ENCODE results near the gene AFDN.
A peak's percentile ranks its signal among the peaks of the same experiment; 100 is the strongest.

Gene AFDN

GRCh38 chr6:167786853-167787675 lies 39.6 kb upstream of the AFDN start:
- Histone ChIP-seq H3K9ac (no peak overlapping the region), H3K4me1 (peaks cover 27% of the 10 kb centered on the region), H3K4me2 (no peak overlapping the region), H3K36me3 (no peaks in the 10 kb centered on the region), H3K27me3 (no peaks in the 10 kb centered on the region), H4K20me1 (no peaks in the 10 kb centered on the region), H3K4me3 (no peak overlapping the region), H3K27ac (no peak overlapping the region), H3K9me3 (peaks cover 5% of the 10 kb centered on the region)
- no peak for TF ChIP-seq Cebpa-rat (IDR thresholded peaks at IDR 0.05)

- 0 out of 2 replicates have a peak, but pooled peaks cover 2% of the 10 kb centered on the region for H3K36me3 ChIP-seq
- no peaks in the 10 kb centered on the region for H3K27me3 ChIP-seq
- H4K20me1 ChIP-seq, result no peaks in the 10 kb centered on the region
- no peak for TF ChIP-seq Cebpa-rat (IDR thresholded peaks at IDR 0.05)
- H3K4me2 ChIP-seq, result no peak overlapping the region
- H3K4me1 ChIP-seq, result peaks cover 30% of the 10 kb centered on the region
- H3K27ac ChIP-seq, result no peak overlapping the region
- no peak overlapping the region for H3K9ac ChIP-seq
- H3K9me3 ChIP-seq, result peaks cover 13% of the 10 kb centered on the region
- H3K4me3 ChIP-seq, result no peak overlapping the region
These were observed 38.7 kb upstream of the AFDN start for GRCh38 chr6:167787896-167788562.

GRCh38 chr6:167788563-167788903 lies 38.2 kb upstream of the AFDN start:
- TF ChIP-seq Cebpa-rat (IDR thresholded peaks at IDR 0.05), result no peak
- H3K4me2 ChIP-seq, result no peak overlapping the region
- H3K9me3 ChIP-seq, result peaks cover 17% of the 10 kb centered on the region
- H3K4me3 ChIP-seq, result no peak overlapping the region
- H3K4me1 ChIP-seq, result peaks cover 27% of the 10 kb centered on the region; the same call in 1 of the 2 replicates
- no peak overlapping the region for H3K27ac ChIP-seq
- 0 out of 2 replicates have a peak, but pooled peaks cover 7% of the 10 kb centered on the region for H3K36me3 ChIP-seq
- H3K27me3 ChIP-seq, result no peaks in the 10 kb centered on the region
- no peaks in the 10 kb centered on the region for H4K20me1 ChIP-seq
- H3K9ac ChIP-seq, result no peak overlapping the region

GRCh38 chr6:167789358-167789757 lies 37.4 kb upstream of the AFDN start:
- no peak overlapping the region for H3K4me3 ChIP-seq
- H3K4me2 ChIP-seq, result peak overlapping the region; percentile 21
- peaks cover 17% of the 10 kb centered on the region for H3K9me3 ChIP-seq
- H3K27me3 ChIP-seq, result no peaks in the 10 kb centered on the region
- peaks cover 30% of the 10 kb centered on the region for H3K4me1 ChIP-seq
- no peak overlapping the region for H3K27ac ChIP-seq
- H3K9ac ChIP-seq, result no peak overlapping the region
- H4K20me1 ChIP-seq, result no peaks in the 10 kb centered on the region
- H3K36me3 ChIP-seq, result 0 out of 2 replicates have a peak, but pooled peaks cover 7% of the 10 kb centered on the region
- no peak for TF ChIP-seq Cebpa-rat (IDR thresholded peaks at IDR 0.05)

GRCh38 chr6:167791091-167791779 lies 35.5 kb upstream of the AFDN start:
- H3K4me3 ChIP-seq, result no peak overlapping the region
- H3K36me3 ChIP-seq, result 0 out of 2 replicates have a peak, but pooled peaks cover 7% of the 10 kb centered on the region
- TF ChIP-seq Cebpa-rat (IDR thresholded peaks at IDR 0.05), result no peak
- H3K9ac ChIP-seq, result no peak overlapping the region
- no peaks in the 10 kb centered on the region for H4K20me1 ChIP-seq
- H3K9me3 ChIP-seq, result peaks cover 17% of the 10 kb centered on the region
- no peak overlapping the region for H3K27ac ChIP-seq
- no peak overlapping the region for H3K4me2 ChIP-seq
- H3K4me1 ChIP-seq, result peaks cover 48% of the 10 kb centered on the region
- H3K27me3 ChIP-seq, result no peaks in the 10 kb centered on the region

- Histone ChIP-seq H3K4me1 (peaks cover 54% of the 10 kb centered on the region), H3K9ac (no peak overlapping the region), H3K9me3 (peaks cover 17% of the 10 kb centered on the region), H3K27me3 (no peaks in the 10 kb centered on the region), H3K27ac (no peak overlapping the region), H4K20me1 (no peaks in the 10 kb centered on the region), H3K36me3 (0 out of 2 replicates have a peak, but pooled peaks cover 7% of the 10 kb centered on the region), H3K4me3 (no peak overlapping the region), H3K4me2 (no peak overlapping the region)
- TF ChIP-seq Cebpa-rat (IDR thresholded peaks at IDR 0.05), result no peak
These were observed 34.8 kb upstream of the AFDN start for GRCh38 chr6:167791780-167792478.

- Histone ChIP-seq H3K9me3 (peaks cover 17% of the 10 kb centered on the region), H3K4me3 (no peak overlapping the region), H3K4me2 (no peak overlapping the region), H3K27ac (no peak overlapping the region), H3K9ac (no peak overlapping the region), H4K20me1 (no peaks in the 10 kb centered on the region), H3K4me1 (peaks cover 69% of the 10 kb centered on the region), H3K27me3 (no peaks in the 10 kb centered on the region), H3K36me3 (0 out of 2 replicates have a peak, but pooled peaks cover 7% of the 10 kb centered on the region)
- TF ChIP-seq Cebpa-rat (IDR thresholded peaks at IDR 0.05), result no peak
These were observed 33.3 kb upstream of the AFDN start for GRCh38 chr6:167793421-167793820.

GRCh38 chr6:167794161-167795157 lies 32.3 kb upstream of the AFDN start:
- Histone ChIP-seq H3K4me2 (peak overlapping the region; percentile 97), H3K4me1 (peaks cover 74% of the 10 kb centered on the region), H3K9me3 (peaks cover 17% of the 10 kb centered on the region), H3K27me3 (no peaks in the 10 kb centered on the region), H3K27ac (peak overlapping the region; percentile 76), H4K20me1 (no peaks in the 10 kb centered on the region), H3K36me3 (0 out of 2 replicates have a peak, but pooled peaks cover 7% of the 10 kb centered on the region), H3K4me3 (peak overlapping the region; percentile 68), H3K9ac (no peak overlapping the region)
- no peak for TF ChIP-seq Cebpa-rat (IDR thresholded peaks at IDR 0.05)
